Ishikawa (cell line): Measurements from ENCODE around the gene TRA2B.

Source experiments
- NFIC ChIP-seq: IDR thresholded peaks from 2 replicates; pipeline ENCODE4 v1.6.1; 2012
- TEAD4 ChIP-seq: IDR thresholded peaks from 2 replicates; pipeline ENCODE4 v1.6.1; 2012
- ZBTB7A ChIP-seq: IDR thresholded peaks from 2 replicates; pipeline ENCODE4 v1.6.1; 2012; ENCODE audit warnings: low read depth
- TF ChIP-seq, protein P1 (sequence below): IDR thresholded peaks from 2 replicates; pipeline ENCODE4 v1.6.1; 2012; ENCODE audit warnings: low read depth, mild to moderate bottlenecking

DNA sequence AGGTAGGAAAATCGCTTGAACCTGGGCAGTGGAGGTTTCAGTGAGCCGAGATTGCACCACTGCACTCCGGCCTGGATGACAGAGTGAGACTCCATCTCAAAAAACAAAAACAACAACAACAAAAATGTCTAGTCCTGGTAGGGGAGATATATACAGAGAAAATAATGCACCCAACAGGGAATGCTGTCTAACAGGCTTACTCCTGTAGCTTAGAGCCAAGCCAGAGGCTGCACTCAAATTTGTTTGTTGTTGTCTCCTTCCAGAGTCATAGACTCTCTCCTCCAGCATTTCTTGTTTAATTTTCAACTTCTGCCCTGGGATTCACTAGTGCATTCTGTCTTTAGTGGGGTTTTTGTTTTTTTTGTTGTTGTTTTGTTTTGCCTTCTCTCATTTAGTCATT is 4.6 kb upstream of the TRA2B start:
- TF ChIP-seq NFIC (no peak), ZBTB7A (no peak), TEAD4 (no peak)
- TF ChIP-seq, protein P1, sequence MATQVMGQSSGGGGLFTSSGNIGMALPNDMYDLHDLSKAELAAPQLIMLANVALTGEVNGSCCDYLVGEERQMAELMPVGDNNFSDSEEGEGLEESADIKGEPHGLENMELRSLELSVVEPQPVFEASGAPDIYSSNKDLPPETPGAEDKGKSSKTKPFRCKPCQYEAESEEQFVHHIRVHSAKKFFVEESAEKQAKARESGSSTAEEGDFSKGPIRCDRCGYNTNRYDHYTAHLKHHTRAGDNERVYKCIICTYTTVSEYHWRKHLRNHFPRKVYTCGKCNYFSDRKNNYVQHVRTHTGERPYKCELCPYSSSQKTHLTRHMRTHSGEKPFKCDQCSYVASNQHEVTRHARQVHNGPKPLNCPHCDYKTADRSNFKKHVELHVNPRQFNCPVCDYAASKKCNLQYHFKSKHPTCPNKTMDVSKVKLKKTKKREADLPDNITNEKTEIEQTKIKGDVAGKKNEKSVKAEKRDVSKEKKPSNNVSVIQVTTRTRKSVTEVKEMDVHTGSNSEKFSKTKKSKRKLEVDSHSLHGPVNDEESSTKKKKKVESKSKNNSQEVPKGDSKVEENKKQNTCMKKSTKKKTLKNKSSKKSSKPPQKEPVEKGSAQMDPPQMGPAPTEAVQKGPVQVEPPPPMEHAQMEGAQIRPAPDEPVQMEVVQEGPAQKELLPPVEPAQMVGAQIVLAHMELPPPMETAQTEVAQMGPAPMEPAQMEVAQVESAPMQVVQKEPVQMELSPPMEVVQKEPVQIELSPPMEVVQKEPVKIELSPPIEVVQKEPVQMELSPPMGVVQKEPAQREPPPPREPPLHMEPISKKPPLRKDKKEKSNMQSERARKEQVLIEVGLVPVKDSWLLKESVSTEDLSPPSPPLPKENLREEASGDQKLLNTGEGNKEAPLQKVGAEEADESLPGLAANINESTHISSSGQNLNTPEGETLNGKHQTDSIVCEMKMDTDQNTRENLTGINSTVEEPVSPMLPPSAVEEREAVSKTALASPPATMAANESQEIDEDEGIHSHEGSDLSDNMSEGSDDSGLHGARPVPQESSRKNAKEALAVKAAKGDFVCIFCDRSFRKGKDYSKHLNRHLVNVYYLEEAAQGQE = no peak
